AG10803 (cell line): ENCODE results near the gene GLRX3.
A peak's percentile ranks its signal among the peaks of the same experiment; 100 is the strongest.

Source experiments
- DNase-seq: peaks from one replicate; pipeline ENCODE4 v3.0.0; 2010; ENCODE audit warnings: low read depth
- H3K4me3 ChIP-seq: 2 replicates; pipeline ENCODE4 v1.5.1; 2011; ENCODE audit warnings: mild to moderate bottlenecking, low read length, control low read depth
- CTCF ChIP-seq: conservative IDR thresholded peaks from 2 replicates; pipeline ENCODE4 v1.5.1; 2011; ENCODE audit warnings: mild to moderate bottlenecking, low read length, control low read depth, inconsistent platforms

The GLRX3 gene

GRCh38 chr10:130175074-130175473 lies 38.9 kb downstream of the GLRX3 start:
- DNase-seq, result no peak
- TF ChIP-seq CTCF, result no peak
- H3K4me3 ChIP-seq, result no peak overlapping the region

GRCh38 chr10:130177250-130177649 lies 41.1 kb downstream of the GLRX3 start:
- TF ChIP-seq CTCF, result no peak
- DNase-seq, result no peak
- H3K4me3 ChIP-seq, result no peak overlapping the region

DNA sequence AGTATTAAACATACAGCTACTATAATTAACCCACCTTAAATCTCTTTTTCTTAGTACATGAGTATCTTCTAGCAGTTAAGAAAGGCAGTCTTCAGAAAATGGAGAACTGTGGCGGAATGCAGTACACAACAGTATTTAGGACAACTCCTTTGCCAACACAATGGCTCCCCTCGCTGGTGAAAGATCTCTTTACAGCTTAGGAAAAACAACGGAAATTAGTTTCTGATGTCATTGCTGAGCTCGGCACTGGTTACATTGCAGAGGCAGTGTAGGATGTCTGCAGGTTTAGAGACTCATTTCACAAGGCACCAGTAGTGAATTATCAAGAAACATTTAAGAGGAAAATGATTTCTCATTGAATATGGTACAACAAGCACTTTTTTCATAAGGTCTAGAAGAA lies 43.4 kb downstream of the GLRX3 start:
- no peak overlapping the region for H3K4me3 ChIP-seq
- TF ChIP-seq CTCF, result peak; percentile 63
- peak; percentile 70 for DNase-seq

GRCh38 chr10:130180416-130180815 lies 44.2 kb downstream of the GLRX3 start:
- no peak overlapping the region for H3K4me3 ChIP-seq
- no peak for TF ChIP-seq CTCF
- DNase-seq, result no peak

GRCh38 chr10:130181858-130182257 lies 45.7 kb downstream of the GLRX3 start:
- no peak overlapping the region for H3K4me3 ChIP-seq
- TF ChIP-seq CTCF, result no peak
- no peak for DNase-seq

DNA sequence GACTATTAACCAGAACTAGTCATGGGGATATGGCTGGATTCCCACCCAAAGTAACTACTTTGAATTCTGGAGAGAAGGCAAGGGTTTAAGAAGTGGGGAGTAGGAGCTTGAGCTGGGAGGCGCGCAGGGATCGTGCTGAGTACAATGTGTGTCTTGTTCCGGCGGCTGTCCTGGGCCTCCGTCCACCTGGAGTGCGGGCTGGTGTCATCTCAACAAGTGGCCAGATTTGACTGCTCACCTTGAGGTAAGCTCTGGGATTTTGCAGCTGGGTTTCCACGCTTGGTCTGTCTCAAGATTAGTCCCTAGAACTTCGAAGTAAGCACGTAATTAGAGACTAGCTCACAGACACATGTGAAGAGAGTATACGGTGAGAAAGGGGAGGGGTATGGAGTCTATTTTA lies 49.4 kb downstream of the GLRX3 start:
- no peak for DNase-seq
- H3K4me3 ChIP-seq, result no peak overlapping the region
- TF ChIP-seq CTCF, result no peak

DNA sequence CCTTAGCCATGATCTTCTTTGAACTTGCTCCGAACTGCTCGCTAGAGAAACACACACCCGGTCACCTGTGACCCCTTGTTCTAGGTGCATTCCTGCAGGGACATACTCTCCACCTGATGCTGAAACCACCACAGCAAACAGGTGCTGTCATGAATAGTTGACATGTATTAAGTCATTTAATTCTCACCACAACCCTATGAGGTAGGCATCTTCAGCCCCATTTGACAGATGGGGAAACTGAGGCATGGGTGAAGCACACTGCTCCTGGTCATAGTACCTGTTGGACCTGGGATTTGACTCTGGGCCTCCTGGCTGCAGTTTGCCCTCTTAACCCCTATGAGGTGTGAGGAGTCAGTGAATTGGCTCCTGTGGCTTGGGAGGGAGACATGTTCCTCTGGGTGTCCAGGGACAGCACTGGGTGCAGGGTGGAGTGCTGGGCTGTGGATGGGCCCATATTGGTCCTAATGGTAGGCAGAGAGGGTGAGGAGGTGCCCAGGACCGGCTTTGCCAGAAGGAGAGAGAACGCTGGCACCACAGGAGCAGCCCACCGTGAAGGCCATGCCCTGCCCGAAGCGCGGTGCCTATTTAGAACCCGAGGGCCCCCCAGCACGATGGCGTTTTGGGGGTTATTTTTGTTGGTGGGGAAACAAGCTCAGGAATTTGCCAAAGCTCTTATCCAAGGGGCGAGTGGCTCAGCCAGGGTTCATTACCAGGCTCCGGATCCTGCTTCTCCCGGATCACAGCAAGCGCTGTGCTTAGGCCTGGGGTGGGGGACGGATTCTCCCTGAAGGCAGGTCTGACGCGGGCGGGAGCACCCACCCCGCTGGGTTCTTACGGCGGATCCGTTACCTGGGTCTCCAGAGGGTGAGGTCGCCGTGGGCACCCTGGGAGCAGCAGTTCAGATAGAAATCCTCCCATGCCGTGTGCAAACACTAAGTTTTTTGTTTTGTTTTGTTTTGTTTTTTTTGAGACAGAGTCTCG lies 52.3 kb downstream of the GLRX3 start:
- H3K4me3 ChIP-seq, result no peak overlapping the region
- no peak for DNase-seq
- TF ChIP-seq CTCF, result no peak
